Keratinocyte (primary cell): ENCODE results near the gene RGS21. TPM values are rescaled to one million over a fixed set of nuclear protein-coding genes. Genes with fewer than 3 reads are reported as not detected.

Experiments
- DNase-seq: peaks from one replicate; pipeline ENCODE4 v3.0.0-alpha.2; 2011; ENCODE audit warnings: low read depth, missing footprints, low spot score
- FAIRE-seq: peaks from 2 replicates; lab custom pipeline; 2011; peaks lifted over from hg19 to GRCh38; lab: Jason Lieb, UNC
- H2AFZ ChIP-seq: 2 replicates; pipeline ENCODE4 v1.6.0; 2012; ENCODE audit warnings: low read length, control low read depth, inconsistent platforms; ENCODE audit not compliant: control insufficient read depth
- H3K27ac ChIP-seq: 2 replicates; pipeline ENCODE4 v1.5.1; 2011; ENCODE audit warnings: low read length; ENCODE audit not compliant: control insufficient read depth, insufficient read depth
- H3K27me3 ChIP-seq: 3 replicates; pipeline ENCODE4 v1.6.0; 2011; ENCODE audit warnings: low read length; ENCODE audit not compliant: control insufficient read depth, insufficient read depth; ENCODE audit errors: extremely low read depth
- H3K36me3 ChIP-seq, 2 experiments: 2 replicates in 1 of 2; 3 replicates in 1 of 2; pipeline ENCODE4 v1.5.1; 2011; ENCODE audit warnings: low read length in 2 of 2, mild to moderate bottlenecking in 1 of 2; ENCODE audit not compliant: control insufficient read depth in 2 of 2, insufficient read depth in 2 of 2; ENCODE audit errors: extremely low read depth in 1 of 2
- H3K4me1 ChIP-seq: 3 replicates; pipeline ENCODE4 v1.5.1; 2011; ENCODE audit warnings: low read length; ENCODE audit not compliant: control insufficient read depth, insufficient read depth; ENCODE audit errors: extremely low read depth
- H3K4me2 ChIP-seq: 3 replicates; pipeline ENCODE4 v1.6.0; 2011; ENCODE audit warnings: low read depth, low read length; ENCODE audit not compliant: control insufficient read depth, insufficient read depth; ENCODE audit errors: extremely low read depth
- H3K4me3 ChIP-seq, 3 experiments: fragments of 200-600 bp in 1 of 3; sonication (generic) in 1 of 3; 2 replicates in 2 of 3; 3 replicates in 1 of 3; pipeline ENCODE4 v1.5.1; 2011 to 2016; ENCODE audit warnings: low read length in 3 of 3, mild to moderate bottlenecking in 3 of 3, control low read depth in 2 of 3, inconsistent platforms in 1 of 3, low read depth in 1 of 3, mixed read lengths in 1 of 3, mixed run types in 1 of 3, moderate library complexity in 1 of 3; ENCODE audit not compliant: control insufficient read depth in 2 of 3, insufficient read depth in 2 of 3; ENCODE audit errors: extremely low read depth in 1 of 3
- H3K79me2 ChIP-seq: 2 replicates; pipeline ENCODE4 v1.6.0; 2012; ENCODE audit warnings: low read length; ENCODE audit not compliant: control insufficient read depth, insufficient read depth
- H3K9ac ChIP-seq: 3 replicates; pipeline ENCODE4 v1.6.0; 2011; ENCODE audit warnings: low read length; ENCODE audit not compliant: control insufficient read depth, insufficient read depth; ENCODE audit errors: extremely low read depth
- H3K9me1 ChIP-seq: 3 replicates; pipeline ENCODE4 v1.6.0; 2011; ENCODE audit warnings: low read length; ENCODE audit not compliant: control insufficient read depth, insufficient read depth; ENCODE audit errors: extremely low read depth
- H3K9me3 ChIP-seq: 2 replicates; pipeline ENCODE4 v1.5.1; 2012; ENCODE audit warnings: low read depth, low read length; ENCODE audit not compliant: control insufficient read depth
- H4K20me1 ChIP-seq: 3 replicates; pipeline ENCODE4 v1.6.0; 2011; ENCODE audit warnings: low read length; ENCODE audit not compliant: control insufficient read depth, insufficient read depth; ENCODE audit errors: extremely low read depth
- CTCF ChIP-seq, 3 experiments: IDR thresholded peaks in 1 of 3; conservative IDR thresholded peaks in 1 of 3; optimal IDR thresholded peaks in 1 of 3; 2 replicates in 2 of 3; 3 replicates in 1 of 3; pipeline versions ENCODE3 to v1.5.1; 2011; ENCODE audit warnings: low read length in 3 of 3, mild to moderate bottlenecking in 3 of 3, moderate library complexity in 2 of 3, control low read depth in 1 of 3, inconsistent platforms in 1 of 3; ENCODE audit not compliant: insufficient read depth in 2 of 3; ENCODE audit errors: extremely low read depth in 1 of 3
- EZH2 ChIP-seq: IDR thresholded peaks from one replicate; pipeline ENCODE4 v1.6.1; 2012; ENCODE audit warnings: inconsistent platforms, mild to moderate bottlenecking, low read length, moderate library complexity
- dilution Hi-C: fragments of 300-500 bp; cut with MboI; formaldehyde crosslinking; loops from one replicate; pipeline ENCODE4 v1.7.0; 2020; ENCODE audit warnings: low sequenced_read_pairs; ENCODE audit not compliant: extremely low pct_ligation_motif_present
- polyA plus RNA-seq, 5 experiments: library from polyadenylated mRNA; depleted of rRNA in 3 of 5; stranded (reverse) in 3 of 5; stranded (forward) in 1 of 5; unstranded in 1 of 5; fragments of >200 nt; gene quantifications; 1 replicate in 1 of 5; 2 replicates in 3 of 5; 3 replicates in 1 of 5; pipeline versions ENCODE4 v1.2.1 to v1.2.3, GENCODE V29; 2011 to 2012; ENCODE audit warnings: missing spikeins in 2 of 5, low read depth in 1 of 5, low replicate concordance in 1 of 5

The RGS21 gene
- polyA plus RNA-seq, 1 donor (not counting 4 experiments of a cell fraction or from before 2014, with no cell fraction given) = not detected

DNA sequence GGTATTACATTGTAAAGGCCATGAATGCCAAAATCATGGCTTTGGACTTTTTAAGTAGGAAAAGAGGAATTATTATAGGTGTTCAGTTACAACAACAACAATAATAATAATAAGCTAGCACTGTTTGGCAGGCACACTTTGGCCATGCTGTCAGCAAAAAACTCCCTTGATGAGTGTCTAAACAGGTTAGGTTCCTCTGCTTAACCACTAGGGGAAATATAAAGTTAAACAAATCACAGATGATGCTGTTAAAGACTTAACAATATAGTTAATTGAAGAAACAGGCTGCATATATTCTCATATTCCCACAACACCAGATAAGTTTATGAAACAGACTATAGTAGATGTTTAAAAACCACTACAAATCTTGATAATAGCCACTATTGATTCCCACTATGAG is 46.4 kb downstream of the RGS21 start:
- no peaks in the 10 kb centered on the region for H3K36me3 ChIP-seq
- H3K4me1 ChIP-seq = no peaks in the 10 kb centered on the region
- no peak overlapping the region for H3K9ac ChIP-seq
- no peak overlapping the region for H3K4me3 ChIP-seq
- DNase-seq (no peak), FAIRE-seq (no peak)
- no peak overlapping the region for H3K4me2 ChIP-seq
- no peak overlapping the region for H3K27ac ChIP-seq
- TF ChIP-seq EZH2 = no peak
- peak in 1 of 3 experiments; percentile 5 for TF ChIP-seq CTCF (optimal IDR thresholded peaks at IDR 0.05 in 1 of 3, IDR thresholded peaks at IDR 0.05 in 1 of 3, conservative IDR thresholded peaks at IDR 0.05 in 1 of 3; ENCODE audit: extremely low read depth in 1 of 3, insufficient read depth in 2 of 3, low read length in 3 of 3)
- no peaks in the 10 kb centered on the region for H3K79me2 ChIP-seq
- no peaks in the 10 kb centered on the region for H3K9me3 ChIP-seq
- no peaks in the 10 kb centered on the region for H4K20me1 ChIP-seq
- no peak overlapping the region for H2AFZ ChIP-seq
- dilution Hi-C loops = no loop called here
- no peaks in the 10 kb centered on the region for H3K27me3 ChIP-seq
- H3K9me1 ChIP-seq = no peaks in the 10 kb centered on the region

DNA sequence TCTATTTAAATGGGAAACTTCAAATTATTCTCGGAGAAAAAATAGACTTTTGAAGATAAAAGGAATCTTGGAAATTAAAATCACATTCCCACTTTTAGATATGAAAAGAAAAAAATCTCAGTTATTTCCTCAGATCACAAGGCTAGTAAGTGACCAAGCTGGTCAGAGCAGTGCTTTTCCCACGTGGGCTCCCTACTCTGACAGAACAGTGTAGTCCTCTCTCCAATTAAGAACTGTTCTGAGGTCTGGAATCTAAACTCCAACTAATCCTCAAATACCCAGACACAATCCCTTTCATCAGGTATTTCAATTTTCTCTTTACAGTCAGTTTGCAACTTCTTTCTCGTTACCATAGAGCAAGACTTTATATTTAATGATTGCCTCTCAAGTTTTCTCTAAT is 50.6 kb downstream of the RGS21 start:
- FAIRE-seq = no peak
- no peak for DNase-seq
- Histone ChIP-seq H3K27ac (no peak overlapping the region), H3K9ac (no peak overlapping the region), H3K9me1 (no peaks in the 10 kb centered on the region), H3K4me2 (no peak overlapping the region), H3K4me1 (no peaks in the 10 kb centered on the region), H4K20me1 (no peaks in the 10 kb centered on the region), H3K27me3 (no peaks in the 10 kb centered on the region), H3K36me3 (no peaks in the 10 kb centered on the region), H3K9me3 (no peaks in the 10 kb centered on the region), H3K4me3 (no peak overlapping the region), H2AFZ (no peak overlapping the region), H3K79me2 (no peaks in the 10 kb centered on the region)
- dilution Hi-C loops = no loop called here
- TF ChIP-seq EZH2 = no peak

GRCh38 chr1:192375306-192375705 is 58.5 kb downstream of the RGS21 start:
- H3K4me1 ChIP-seq = no peaks in the 10 kb centered on the region
- dilution Hi-C loops = no loop called here
- H3K9me3 ChIP-seq = no peaks in the 10 kb centered on the region
- FAIRE-seq = no peak
- no peak overlapping the region for H2AFZ ChIP-seq
- no peaks in the 10 kb centered on the region for H3K36me3 ChIP-seq
- TF ChIP-seq EZH2 (no peak), CTCF (optimal IDR thresholded peaks at IDR 0.05 in 1 of 3, IDR thresholded peaks at IDR 0.05 in 1 of 3, conservative IDR thresholded peaks at IDR 0.05 in 1 of 3; ENCODE audit: extremely low read depth in 1 of 3, insufficient read depth in 2 of 3, low read length in 3 of 3) (no peak)
- H3K27ac ChIP-seq = no peak overlapping the region
- H3K27me3 ChIP-seq = no peaks in the 10 kb centered on the region
- no peaks in the 10 kb centered on the region for H3K79me2 ChIP-seq
- H3K4me3 ChIP-seq = no peak overlapping the region
- H3K9ac ChIP-seq = no peak overlapping the region
- no peaks in the 10 kb centered on the region for H3K9me1 ChIP-seq
- H3K4me2 ChIP-seq = no peak overlapping the region
- no peaks in the 10 kb centered on the region for H4K20me1 ChIP-seq
- no peak for DNase-seq
